Measurements from ENCODE around the gene ULK3.

GRCh38 chr15:74789171-74789631 lies 53.8 kb downstream of the ULK3 start:
- no peak for TF ChIP-seq POLR2AphosphoS5 (IDR thresholded peaks at IDR 0.05; ENCODE audit: insufficient read depth in 1 of 2, low read depth in 1 of 2)
- TF ChIP-seq CTCF (IDR thresholded peaks at IDR 0.05), result no peak

All from vagina (tissue), 2 donors.